COLO668 (cell line): ENCODE data around the gene COLEC11.
"Not testable (repeated sequence)": the region's sequence is repeated elsewhere in the genome, so short reads cannot be mapped to it uniquely, and the experiment has no call there.

Experiments
- DNase-seq: peaks from one replicate; lab custom pipeline; 2025; ENCODE audit not compliant: unreplicated experiment; lab: John Stamatoyannopoulos, UW

Gene COLEC11

GRCh38 chr2:3604991-3605961 lies 10.4 kb downstream of the COLEC11 start:
- peak; percentile 73 for DNase-seq

DNA sequence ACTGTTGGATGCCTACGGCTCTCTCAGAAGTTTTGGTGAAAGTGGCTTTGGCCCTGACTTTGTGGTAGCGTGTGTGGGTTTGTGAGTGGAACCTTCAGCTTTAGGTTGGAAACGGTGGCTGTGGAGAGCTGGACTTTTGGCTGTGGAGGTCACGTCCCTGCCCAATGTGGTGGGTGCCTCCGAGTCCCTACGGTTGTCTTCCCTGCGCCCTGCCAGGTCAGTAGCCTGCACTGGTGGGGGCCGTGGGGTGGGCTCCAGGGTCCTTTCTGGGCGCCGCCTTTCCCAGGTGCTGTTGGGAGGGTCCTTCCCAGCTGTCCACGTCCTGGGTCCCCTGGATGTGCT lies 11.1 kb downstream of the COLEC11 start:
- no peak for DNase-seq

DNA sequence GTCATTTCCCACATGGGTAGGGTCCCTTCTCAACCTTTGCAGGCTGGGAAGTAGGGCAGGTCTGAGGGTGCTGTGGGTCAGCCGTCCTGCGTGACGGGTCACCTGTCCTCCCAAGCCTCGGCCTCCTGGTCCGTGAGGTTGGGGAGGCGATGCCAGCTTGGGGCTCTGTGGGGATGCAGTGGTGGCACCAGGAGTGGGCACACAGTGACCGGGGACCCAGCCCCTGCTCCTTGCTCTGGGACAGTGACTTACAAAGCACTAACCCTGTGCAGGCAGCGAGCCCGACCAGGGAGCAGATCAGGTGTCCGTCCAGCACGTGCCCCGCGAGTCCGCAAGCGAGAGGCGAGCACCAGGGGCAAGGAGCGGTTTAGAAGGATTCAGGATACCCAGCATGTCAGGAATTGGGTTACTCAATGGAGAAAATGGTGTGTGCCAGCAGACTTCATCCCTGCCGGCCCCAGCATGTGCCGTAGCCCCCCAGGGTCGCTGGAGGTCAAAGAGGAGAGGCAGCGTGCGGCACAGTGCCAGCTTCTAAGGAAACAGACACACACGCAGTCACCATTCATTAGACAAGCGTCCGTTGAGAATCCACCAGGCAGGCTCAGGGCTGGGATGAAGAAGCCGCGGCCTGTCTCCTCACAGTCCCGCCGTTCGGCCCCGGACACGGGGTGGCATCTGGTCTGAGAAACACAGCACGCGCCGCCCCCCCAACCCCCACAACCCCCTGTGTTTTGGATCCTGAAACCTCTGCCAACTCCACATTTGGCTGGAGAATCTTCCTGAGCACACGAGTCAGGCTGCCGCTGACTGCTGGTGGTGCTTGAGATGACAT lies 11.7 kb downstream of the COLEC11 start:
- no peak for DNase-seq

GRCh38 chr2:3608373-3609278 lies 13.7 kb downstream of the COLEC11 start:
- DNase-seq, result no peak

DNA sequence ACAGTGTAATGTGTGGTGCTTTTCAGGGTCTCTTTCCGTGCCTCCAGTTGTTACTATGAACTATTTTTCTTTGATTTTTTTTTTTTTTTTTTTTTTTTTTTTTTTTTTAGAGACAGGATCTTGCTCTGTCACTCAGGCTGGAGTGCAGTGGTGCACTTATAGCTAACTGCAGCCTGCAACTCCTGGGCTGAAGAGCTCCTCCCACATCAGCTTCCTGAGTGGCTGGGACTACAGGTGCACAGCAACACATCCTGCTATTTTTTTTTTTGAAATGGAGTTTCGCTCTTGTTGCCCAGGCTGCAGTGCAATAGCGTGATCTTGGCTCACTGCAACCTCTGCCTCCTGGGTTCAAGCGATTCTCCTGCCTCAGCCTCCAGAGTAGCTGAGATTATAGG lies 14.4 kb downstream of the COLEC11 start:
- DNase-seq, result peak; percentile 40

- peak; percentile 68 for DNase-seq
These were observed 15.5 kb downstream of the COLEC11 start for GRCh38 chr2:3610415-3610814.

DNA sequence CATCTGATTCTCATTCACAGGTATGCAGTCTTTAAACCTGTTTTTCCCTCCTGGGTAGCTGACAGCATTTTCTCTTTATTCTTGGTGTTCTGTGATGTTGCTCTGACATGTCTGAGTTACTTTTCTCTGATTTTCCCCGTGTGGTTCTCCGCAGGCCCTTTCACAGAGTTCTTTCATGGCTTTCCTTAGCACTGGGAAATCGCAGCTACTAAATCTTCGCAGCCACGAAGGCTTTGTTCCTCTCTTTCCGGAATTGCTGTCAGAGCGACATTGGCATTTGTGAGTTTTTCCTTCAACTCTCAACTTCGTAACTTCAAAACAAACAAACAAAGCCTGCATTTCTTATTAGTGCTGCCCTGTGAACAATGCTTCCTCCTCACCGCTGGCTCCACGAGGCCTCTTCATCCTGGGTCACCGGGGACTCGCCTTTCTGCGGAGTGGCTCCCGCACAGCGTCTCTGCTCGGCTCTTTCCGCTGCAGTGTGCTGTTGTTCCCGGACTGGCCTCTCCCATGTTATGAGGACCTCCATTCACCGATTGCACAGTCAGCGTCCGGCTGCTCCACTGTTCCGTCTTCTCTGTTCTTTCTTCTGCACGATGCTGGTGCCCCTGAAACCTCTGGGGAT lies 16.1 kb downstream of the COLEC11 start:
- peak; percentile 34 for DNase-seq

- no peak for DNase-seq
These were observed 16.7 kb downstream of the COLEC11 start for GRCh38 chr2:3611589-3611988.

DNA sequence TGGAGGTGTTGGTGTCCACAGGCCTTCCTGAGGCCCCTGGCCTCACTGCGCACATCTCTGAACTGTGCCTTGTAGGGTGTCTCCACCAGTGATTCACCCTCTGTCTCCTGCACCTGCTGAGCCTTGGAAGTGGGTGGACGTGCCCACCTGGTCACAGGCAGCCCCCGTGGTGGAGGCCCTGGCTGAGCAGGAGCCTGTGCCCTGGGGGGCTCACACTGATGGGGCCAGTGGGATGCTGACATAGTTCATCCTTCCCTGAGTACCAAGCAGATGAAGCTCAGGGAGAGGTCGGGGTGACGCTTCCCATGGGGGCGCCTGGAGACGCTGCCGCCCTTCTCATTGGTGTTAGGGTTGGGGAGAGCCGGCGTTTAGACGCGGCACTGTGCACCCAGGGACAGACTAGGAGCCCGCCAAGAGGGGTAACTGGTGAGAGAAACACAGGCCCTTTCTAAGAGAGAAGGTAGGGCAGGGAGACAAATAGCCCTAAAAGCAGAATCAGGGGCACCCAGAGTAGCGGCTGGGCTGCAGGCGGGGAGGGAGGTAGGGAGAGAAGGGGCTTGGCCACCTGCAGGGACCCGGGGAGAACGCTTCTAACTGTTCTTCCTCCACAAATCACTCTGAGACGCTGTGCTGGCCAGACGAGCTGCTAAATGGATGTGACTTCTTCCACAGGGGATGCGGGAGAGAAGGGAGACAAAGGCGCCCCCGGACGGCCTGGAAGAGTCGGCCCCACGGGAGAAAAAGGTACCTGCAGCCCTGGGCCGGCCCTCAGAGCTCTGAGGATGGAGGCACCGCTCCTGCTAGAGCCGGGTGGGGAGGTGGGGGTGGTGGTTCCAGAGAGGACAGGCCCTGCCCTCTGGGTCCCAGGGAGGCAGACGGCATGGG lies 18.0 kb downstream of the COLEC11 start:
- no peak for DNase-seq

DNA sequence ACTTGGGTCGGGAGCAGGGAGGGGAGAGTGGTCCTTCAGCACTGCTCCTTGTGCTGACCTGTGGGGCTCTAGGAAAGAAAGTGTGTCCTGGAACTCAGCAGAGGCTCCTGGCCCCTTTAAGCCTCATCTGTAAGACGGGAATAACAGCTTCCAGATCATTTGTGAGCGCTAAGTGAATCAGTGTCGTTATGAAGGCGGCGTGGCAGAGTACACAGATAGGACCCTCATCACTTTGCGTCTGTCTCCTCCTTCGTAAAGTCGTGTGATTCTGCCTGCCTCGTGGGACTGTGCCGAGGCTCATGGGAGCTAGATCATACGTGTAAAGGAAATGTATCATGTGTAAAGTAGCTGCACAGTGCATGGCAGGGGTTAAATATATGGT lies 18.6 kb downstream of the COLEC11 start:
- no peak for DNase-seq

- not testable (repeated sequence) for DNase-seq
These were observed 19.8 kb downstream of the COLEC11 start for GRCh38 chr2:3614743-3615142.

DNA sequence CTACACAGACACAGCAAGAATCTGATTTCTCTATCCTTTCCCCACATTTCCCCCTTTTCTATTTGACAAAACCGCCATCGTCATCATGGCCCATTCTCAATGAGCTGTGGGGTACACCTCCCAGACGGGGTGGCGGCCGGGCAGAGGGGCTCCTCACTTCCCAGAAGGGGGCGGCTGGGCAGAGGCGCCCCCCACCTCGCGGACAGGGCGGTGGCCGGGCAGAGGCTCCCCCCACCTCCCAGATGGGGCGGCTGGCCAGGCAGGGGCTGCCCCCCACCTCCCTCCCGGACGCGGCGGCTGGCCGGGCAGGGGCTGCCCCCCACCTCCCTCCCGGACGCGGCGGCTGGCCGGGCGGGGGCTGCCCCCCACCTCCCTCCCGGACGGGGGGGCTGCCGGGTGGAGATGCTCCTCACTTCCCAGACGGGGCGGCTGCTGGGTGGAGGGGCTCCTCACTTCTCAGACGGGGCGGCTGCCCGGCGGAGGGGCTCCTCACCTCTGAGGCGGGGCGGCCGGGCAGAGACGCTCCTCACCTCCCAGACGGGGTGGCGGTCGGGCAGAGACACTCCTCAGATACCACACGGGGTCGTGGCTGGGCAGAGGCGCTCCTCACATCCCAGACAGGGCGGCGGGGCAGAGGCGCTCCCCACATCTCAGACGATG lies 20.8 kb downstream of the COLEC11 start:
- DNase-seq, result not testable (repeated sequence)

- not testable (repeated sequence) for DNase-seq
These were observed 21.7 kb downstream of the COLEC11 start for GRCh38 chr2:3616435-3617197.

DNA sequence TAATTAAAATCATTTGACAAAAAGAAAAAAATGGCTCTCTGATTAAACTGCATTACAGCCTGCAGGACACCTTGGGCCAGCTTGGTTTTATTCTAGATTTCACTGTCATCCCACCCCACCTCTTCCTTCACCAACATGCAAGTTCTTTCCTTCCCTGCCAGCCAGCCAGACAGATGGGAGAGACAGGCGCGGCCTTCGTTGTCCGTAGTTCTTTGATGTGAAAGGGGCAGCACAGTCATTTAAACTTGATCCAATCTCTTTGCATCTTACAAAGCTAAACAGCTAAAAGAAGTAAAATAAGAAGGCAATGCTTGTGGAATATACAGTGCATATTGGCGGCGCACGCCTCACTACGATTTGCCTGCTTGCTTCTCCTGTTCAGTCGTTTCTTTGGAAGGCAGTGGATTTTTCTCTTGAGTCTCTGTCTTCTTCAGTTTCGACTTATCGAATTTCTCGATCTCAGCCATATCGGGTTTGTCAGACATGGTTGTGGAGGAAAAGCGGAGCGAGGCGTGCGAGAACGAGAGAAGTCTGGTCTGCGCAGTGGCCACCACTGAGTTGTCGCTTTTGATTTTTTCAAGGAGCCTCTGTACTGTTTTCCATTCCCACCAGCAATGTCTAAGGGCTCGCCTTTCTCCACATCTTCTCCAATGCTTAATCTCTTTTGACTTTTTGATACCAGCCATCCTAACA lies 22.4 kb downstream of the COLEC11 start:
- DNase-seq, result no peak

GRCh38 chr2:3618367-3618766 lies 23.5 kb downstream of the COLEC11 start:
- DNase-seq, result no peak

DNA sequence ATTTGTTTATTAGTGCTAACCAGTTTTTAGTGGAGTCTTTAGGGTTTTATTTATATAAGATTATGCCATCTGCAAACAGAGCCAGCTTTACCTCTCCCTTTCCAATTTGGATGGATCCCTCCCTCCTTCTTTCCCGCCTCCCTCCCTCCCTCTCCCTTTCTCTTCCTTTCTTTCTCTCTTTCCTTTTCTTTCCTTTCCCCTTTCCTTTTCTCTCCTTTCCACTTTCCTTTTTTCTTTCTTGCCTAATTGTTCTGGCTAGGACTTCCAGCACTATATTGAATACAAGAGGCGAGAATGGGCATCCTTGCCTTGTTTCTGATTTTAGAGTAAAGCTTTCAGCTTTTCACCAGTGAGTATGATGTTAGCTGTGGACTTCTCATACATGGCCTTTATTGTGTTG lies 24.1 kb downstream of the COLEC11 start:
- no peak for DNase-seq

DNA sequence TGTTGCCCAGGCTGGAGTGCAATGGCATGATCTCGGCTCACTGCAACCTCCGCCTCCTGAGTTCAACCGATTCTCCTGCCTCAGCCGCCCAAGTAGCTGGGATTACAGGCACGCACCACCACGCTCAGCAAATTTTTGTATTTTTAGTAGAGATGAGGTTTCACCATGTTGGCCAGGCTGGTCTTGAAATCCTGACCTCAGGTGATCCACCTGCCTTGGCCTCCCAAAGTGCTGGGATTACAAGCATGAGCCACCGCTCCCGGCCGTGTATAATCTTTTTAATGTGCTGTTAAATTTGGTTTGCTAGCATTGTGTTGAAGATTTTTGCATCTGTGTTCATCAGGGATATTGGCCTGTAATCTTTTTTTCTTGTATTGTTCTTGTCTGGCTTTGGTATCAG lies 24.7 kb downstream of the COLEC11 start:
- DNase-seq, result not testable (repeated sequence)

GRCh38 chr2:3620834-3621233 lies 25.9 kb downstream of the COLEC11 start:
- no peak for DNase-seq
